HepG2 (cell line): ENCODE results near the gene HSPA1A. TPM values are rescaled to one million over a fixed set of nuclear protein-coding genes. Genes with fewer than 3 reads are reported as not detected.
A peak's percentile ranks its signal among the peaks of the same experiment; 100 is the strongest.

ENCODE experiments used
- ATAC-seq: fragments of 200-7000 bp; cut with Tn5 transposase; 3 replicates; pipeline ENCODE4 v1.9.1; 2020; ENCODE audit warnings: mild to moderate bottlenecking, moderate library complexity
- BruUV-seq: library from RNA; stranded (reverse); fragments of 400-500 nt; replicated peaks from 2 replicates; lab custom pipeline; 2021; lab: Mats Ljungman, UMichigan
- CTCF ChIA-PET: fragments of 300-600 bp; formaldehyde crosslinking; extraction: SDS; loops from one replicate; lab custom pipeline; 2021; ENCODE audit warnings: low total read pairs, inconsistent platforms, low intra/inter-chr PET ratio; lab: Yijun Ruan, JAX
- POLR2A ChIA-PET: fragments of 350-600 bp; sonication (Branson Sonifier 250); formaldehyde crosslinking; loops from one replicate; lab custom pipeline; 2020; ENCODE audit warnings: antibody characterized with exemption, inconsistent platforms; lab: Yijun Ruan, JAX
- DNase-seq: peaks from one replicate; pipeline ENCODE4 v3.0.0-alpha.2; 2015; ENCODE audit warnings: low spot score
- FAIRE-seq: peaks from 3 replicates; lab custom pipeline; 2011; peaks lifted over from hg19 to GRCh38; lab: Jason Lieb, UNC
- H2AFZ ChIP-seq: one replicate; pipeline ENCODE4 v1.6.1; 2011; ENCODE audit warnings: low read length, inconsistent platforms
- H3K27ac ChIP-seq: fragments of 300-600 bp; 3 replicates; pipeline ENCODE4 v1.8.0; 2011; ENCODE audit warnings: mixed run types, mild to moderate bottlenecking, mixed read lengths, low read length, inconsistent platforms; ENCODE audit not compliant: insufficient read depth; ENCODE audit errors: extremely low read length
- H3K27me3 ChIP-seq, 2 experiments: fragments of 200-600 bp in 1 of 2; 2 replicates in 1 of 2; 3 replicates in 1 of 2; pipeline versions ENCODE4 v1.6.0 to v1.8.0; 2011; ENCODE audit warnings: low read length in 2 of 2, mild to moderate bottlenecking in 2 of 2, moderate library complexity in 2 of 2, inconsistent platforms in 1 of 2; ENCODE audit not compliant: insufficient read depth in 2 of 2, control insufficient read depth in 1 of 2
- H3K36me3 ChIP-seq, 2 experiments: fragments of 200-600 bp in 1 of 2; replicated peaks in 1 of 2; 2 replicates in 1 of 2; 3 replicates in 1 of 2; pipeline versions ENCODE4 v1.5.1 to v1.8.0; 2011; ENCODE audit warnings: low read length in 2 of 2, inconsistent platforms in 1 of 2; ENCODE audit not compliant: insufficient read depth in 2 of 2, control insufficient read depth in 1 of 2
- H3K4me1 ChIP-seq: 2 replicates; pipeline ENCODE4 v1.5.1; 2012; ENCODE audit warnings: low read length, inconsistent platforms; ENCODE audit not compliant: insufficient read depth
- H3K4me2 ChIP-seq: 2 replicates; pipeline ENCODE4 v1.6.0; 2011; ENCODE audit warnings: low read depth, low read length, inconsistent platforms
- H3K4me3 ChIP-seq, 3 experiments: fragments of 200-600 bp in 1 of 3; sonication (generic), shearing (Covaris generic) in 1 of 3; replicated peaks in 1 of 3; 2 replicates each; pipeline ENCODE4 v1.5.1; 2011 to 2016; ENCODE audit warnings: low read length in 3 of 3, inconsistent platforms in 2 of 3, low read depth in 2 of 3, mild to moderate bottlenecking in 2 of 3, control low read depth in 1 of 3, mixed read lengths in 1 of 3; ENCODE audit not compliant: insufficient read depth in 1 of 3
- H3K79me2 ChIP-seq: one replicate; pipeline ENCODE4 v1.6.1; 2011; ENCODE audit warnings: low read length, inconsistent platforms; ENCODE audit not compliant: insufficient read depth
- H3K9ac ChIP-seq: 2 replicates; pipeline ENCODE4 v1.6.0; 2011; ENCODE audit warnings: mild to moderate bottlenecking, low read depth, low read length, inconsistent platforms; ENCODE audit not compliant: insufficient read depth
- H3K9me3 ChIP-seq: 2 replicates; pipeline ENCODE4 v1.5.1; 2012; ENCODE audit warnings: mild to moderate bottlenecking, low read length
- H4K20me1 ChIP-seq: 2 replicates; pipeline ENCODE4 v1.6.0; 2011; ENCODE audit warnings: inconsistent platforms, mild to moderate bottlenecking, low read length, moderate library complexity; ENCODE audit not compliant: insufficient read depth
- BRCA1 ChIP-seq: sonication (generic); formaldehyde crosslinking; IDR thresholded peaks from 2 replicates; pipeline ENCODE4 v1.4.0; 2020; ENCODE audit warnings: missing genetic modification reagents
- CHD4 ChIP-seq: fragments of 200-600 bp; sonication (generic); IDR thresholded peaks from 2 replicates; pipeline ENCODE4 v1.7.0; 2017; ENCODE audit warnings: mild to moderate bottlenecking, low read length, borderline replicate concordance
- EEA1 ChIP-seq: sonication (generic); formaldehyde crosslinking; IDR thresholded peaks from 2 replicates; pipeline ENCODE4 v1.5.1; 2020; ENCODE audit warnings: mild to moderate bottlenecking, missing genetic modification reagents, borderline replicate concordance
- EP300 ChIP-seq, 3 experiments: sonication (generic) in 1 of 3; formaldehyde crosslinking in 1 of 3; IDR thresholded peaks; 2 replicates each; pipeline versions ENCODE4 v1.5.1 to v1.6.1; 2011 to 2020; ENCODE audit warnings: low read depth in 2 of 3, low read length in 2 of 3, borderline replicate concordance in 1 of 3, improper control_type of control experiment in 1 of 3, mild to moderate bottlenecking in 1 of 3, missing genetic modification reagents in 1 of 3, moderate library complexity in 1 of 3
- FLYWCH1 ChIP-seq: sonication (generic); formaldehyde crosslinking; IDR thresholded peaks from 2 replicates; pipeline ENCODE4 v1.8.1; 2023; ENCODE audit warnings: mild to moderate bottlenecking, missing genetic modification reagents
- GLMP ChIP-seq: sonication (generic); formaldehyde crosslinking; IDR thresholded peaks from 2 replicates; pipeline ENCODE4 v1.9.0; 2021; ENCODE audit warnings: missing genetic modification reagents, mild to moderate bottlenecking, borderline replicate concordance
- JUN ChIP-seq: sonication (generic); formaldehyde crosslinking; IDR thresholded peaks from 2 replicates; pipeline ENCODE4 v1.4.0; 2020; ENCODE audit warnings: mild to moderate bottlenecking, missing genetic modification reagents
- KDM6A ChIP-seq: IDR thresholded peaks from 2 replicates; pipeline ENCODE4 v1.6.1; 2016; ENCODE audit warnings: low read depth
- NCOA5 ChIP-seq: sonication (generic); formaldehyde crosslinking; IDR thresholded peaks from 2 replicates; pipeline ENCODE4 v1.4.0; 2020; ENCODE audit warnings: missing genetic modification reagents
- PATZ1 ChIP-seq: sonication (generic); formaldehyde crosslinking; IDR thresholded peaks from 2 replicates; pipeline ENCODE4 v1.4.0; 2020; ENCODE audit warnings: missing genetic modification reagents
- RXRA ChIP-seq: sonication (generic); formaldehyde crosslinking; IDR thresholded peaks from 2 replicates; pipeline ENCODE4 v1.5.1; 2020; ENCODE audit warnings: missing genetic modification reagents
- SIN3A ChIP-seq: IDR thresholded peaks from 2 replicates; pipeline ENCODE4 v1.6.1; 2011; ENCODE audit warnings: low read depth, mild to moderate bottlenecking, control low read depth, low read length, borderline replicate concordance
- SNAPC2 ChIP-seq: sonication (generic); formaldehyde crosslinking; IDR thresholded peaks from 2 replicates; pipeline ENCODE4 v1.8.1; 2022; ENCODE audit warnings: mild to moderate bottlenecking, missing genetic modification reagents
- TBX2 ChIP-seq: sonication (generic); formaldehyde crosslinking; IDR thresholded peaks from 2 replicates; pipeline ENCODE4 v1.5.0; 2020; ENCODE audit warnings: missing genetic modification reagents, mild to moderate bottlenecking, borderline replicate concordance
- TCF7L2 ChIP-seq: IDR thresholded peaks from 2 replicates; pipeline ENCODE4 v1.6.1; 2011; ENCODE audit warnings: mild to moderate bottlenecking, low read depth, low read length, moderate library complexity
- THAP8 ChIP-seq: sonication (generic); formaldehyde crosslinking; IDR thresholded peaks from 2 replicates; pipeline ENCODE4 v1.5.1; 2020; ENCODE audit warnings: missing genetic modification reagents, mild to moderate bottlenecking, borderline replicate concordance
- ZNF678 ChIP-seq: sonication (generic); formaldehyde crosslinking; IDR thresholded peaks from 2 replicates; pipeline ENCODE4 v1.4.0; 2020; ENCODE audit warnings: mild to moderate bottlenecking, missing genetic modification reagents
- ZNF724P ChIP-seq: sonication (generic); formaldehyde crosslinking; IDR thresholded peaks from 2 replicates; pipeline ENCODE4 v1.8.0; 2022; ENCODE audit warnings: missing genetic modification reagents, borderline replicate concordance
- ZNF737 ChIP-seq: sonication (generic); formaldehyde crosslinking; IDR thresholded peaks from 2 replicates; pipeline ENCODE4 v1.5.0; 2020; ENCODE audit warnings: missing genetic modification reagents, mild to moderate bottlenecking, borderline replicate concordance
- WGBS: methylation state at CpG from one replicate; pipeline ENCODE4 v1.1.6; 2017; ENCODE audit warnings: low lambda C conversion rate; 5-methylcytosine and 5-hydroxymethylcytosine counted together
- in situ Hi-C: cut with HindIII; loops from 2 replicates; pipeline ENCODE4 v1.10.0; 2017; ENCODE audit warnings: low pct_unique_long_range_greater_than_20kb; ENCODE audit not compliant: extremely low pct_ligation_motif_present
- intact Hi-C: fragments of 100-400 bp; cut with micrococcal nuclease; formaldehyde crosslinking; loops from one replicate; pipeline ENCODE4 v1.10.0; 2022; ENCODE audit not compliant: unreplicated experiment
- polyA plus RNA-seq, 8 experiments: library from polyadenylated mRNA; depleted of rRNA in 3 of 8; stranded (reverse) in 7 of 8; unstranded in 1 of 8; fragments of >200 nt; fragmentation: Illumina TruSeq in 4 of 8; extraction: Trizol in 4 of 8; gene quantifications; 2 replicates each; pipeline versions ENCODE4 v1.2.1 to v1.2.3, GENCODE V29; 2011 to 2016; ENCODE audit warnings: low read depth in 4 of 8, missing spikeins in 1 of 8, mixed read lengths in 1 of 8; ENCODE audit not compliant: insufficient read depth in 1 of 8
- total RNA-seq, 5 experiments: library from RNA; depleted of rRNA; stranded (reverse); fragments of >200 nt; fragmentation: Illumina TruSeq; extraction: Trizol; gene quantifications; 2 replicates each; pipeline ENCODE4 v1.2.3, GENCODE V29; 2016; ENCODE audit warnings: low read depth in 1 of 5

Gene HSPA1A
- total and polyA plus RNA-seq, 2 of the 13 experiments (the other 11 are each of a cell fraction or from before 2014, with no cell fraction given), result 44.5 to 85.0 TPM

- peaks cover 56% of the 10 kb centered on the region for H3K4me1 ChIP-seq
- peak; percentile 92 for DNase-seq
- no TSS peak for BruUV-seq
- peak; percentile 91; the same call in 1 of the 2 replicates for TF ChIP-seq ZNF678 (CRISPR knock-in tag)
- TF ChIP-seq JUN (CRISPR knock-in tag), result peak; percentile 63; the same call in 1 of the 2 replicates
- TF ChIP-seq SNAPC2, result peak; percentile 66
- TF ChIP-seq GLMP (CRISPR knock-in tag), result no peak
- no peak for TF ChIP-seq EEA1 (CRISPR knock-in tag)
- TF ChIP-seq NCOA5 (CRISPR knock-in tag), result 0 out of 2 replicates have a peak, but pooled peaks have one; percentile 30
- TF ChIP-seq BRCA1 (CRISPR knock-in tag), result peak; percentile 60
- TF ChIP-seq KDM6A (CRISPR knock-in tag), result no peak
- no peak for TF ChIP-seq ZNF737 (CRISPR knock-in tag)
- TF ChIP-seq RXRA (CRISPR knock-in tag), result peak; percentile 51; the same call in 1 of the 2 replicates
- no peak for TF ChIP-seq ZNF724P (CRISPR knock-in tag)
- TF ChIP-seq PATZ1, result peak; percentile 33
- peak; percentile 79; the same call in 1 of the 2 replicates for TF ChIP-seq SIN3A
- TF ChIP-seq TCF7L2, result no peak
- TF ChIP-seq FLYWCH1, result no peak
- no peak for TF ChIP-seq EP300 (IDR thresholded peaks at IDR 0.05; ENCODE audit: low read depth in 2 of 2, low read length in 2 of 2)
- TF ChIP-seq EP300 (CRISPR knock-in tag; IDR thresholded peaks at IDR 0.05; ENCODE audit: borderline replicate concordance), result no peak
- TF ChIP-seq CHD4, result peak; percentile 74; the same call in 1 of the 2 replicates
- peak; percentile 68; the same call in 1 of the 2 replicates for TF ChIP-seq THAP8
- peak; percentile 38; the same call in 1 of the 2 replicates for TF ChIP-seq TBX2 (CRISPR knock-in tag)
Observed at GRCh38 chr6:31834367-31835250, 19.3 kb downstream of the HSPA1A start.

More at GRCh38 chr6:31834367-31835250, 19.3 kb downstream of the HSPA1A start:
- Histone ChIP-seq H3K27ac (peak overlapping the region; percentile 93), H2AFZ (no peak overlapping the region), H3K4me2 (peak overlapping the region; percentile 84), H3K9me3 (no peaks in the 10 kb centered on the region), H4K20me1 (peaks cover 40% of the 10 kb centered on the region), H3K36me3 (peaks cover 12 to 33% of the 10 kb centered on the region in 2 experiments), H3K9ac (peak overlapping the region; percentile 98), H3K79me2 (peaks cover 63% of the 10 kb centered on the region), H3K4me3 (peak overlapping the region; percentile 75 to 98 (median 93)), H3K27me3 (peaks cover 0 to 2% of the 10 kb centered on the region in 2 experiments; a peak in 1 of 5 replicates)
- ChIA-PET CTCF (no interaction called here), POLR2A (interaction anchor here (0.6 to 15.7 kb wide), 40 partner anchors 9 to 288 kb away, joined by 3 to 264 read pairs (median 5); partner anchors contain the start of genes ABHD16A, APOM, C6orf47 and CFB)
- FAIRE-seq (peak; percentile 69), ATAC-seq (peak; percentile 85)
- intact Hi-C loops (loop anchor here (1.0 to 10.0 kb wide), 6 partner anchors 28 to 292 kb away; partner anchors contain the start of genes CSNK2B, DDX39B, EHMT2 and LY6G5B), in situ Hi-C loops (loop anchor here (5.0 kb wide), 1 partner anchor 62 kb away; no protein-coding TSS in a partner anchor)
- WGBS, result under 1% methylated on average over 47 of the region's 59 CpGs
